GM10847 (cell line): ENCODE data around the gene HEXD.

Experiments
- POLR2A ChIP-seq: IDR thresholded peaks from 2 replicates; pipeline ENCODE4 v1.6.1; 2011; ENCODE audit not compliant: insufficient read length; ENCODE audit errors: extremely low read depth

HEXD gene

GRCh38 chr17:82407255-82407654 lies 10.9 kb upstream of the HEXD start:
- no peak for TF ChIP-seq POLR2A

GRCh38 chr17:82408288-82408937 lies 9.7 kb upstream of the HEXD start:
- TF ChIP-seq POLR2A, result no peak

GRCh38 chr17:82408938-82409318 lies 9.2 kb upstream of the HEXD start:
- no peak for TF ChIP-seq POLR2A

- no peak for TF ChIP-seq POLR2A
Observed at GRCh38 chr17:82410014-82410716, 8.0 kb upstream of the HEXD start.

GRCh38 chr17:82411396-82412053 lies 6.6 kb upstream of the HEXD start:
- TF ChIP-seq POLR2A, result no peak

- no peak for TF ChIP-seq POLR2A
Observed at GRCh38 chr17:82412535-82413520, 5.3 kb upstream of the HEXD start.

GRCh38 chr17:82414548-82415281 lies 3.4 kb upstream of the HEXD start:
- TF ChIP-seq POLR2A, result no peak

GRCh38 chr17:82415336-82415735 lies 2.8 kb upstream of the HEXD start:
- TF ChIP-seq POLR2A, result no peak

GRCh38 chr17:82415786-82416185 lies 2.4 kb upstream of the HEXD start:
- no peak for TF ChIP-seq POLR2A

- TF ChIP-seq POLR2A, result no peak
Observed at GRCh38 chr17:82416264-82416663, 1.9 kb upstream of the HEXD start.

GRCh38 chr17:82416771-82417170 lies 1.4 kb upstream of the HEXD start:
- no peak for TF ChIP-seq POLR2A

- no peak for TF ChIP-seq POLR2A
Observed at GRCh38 chr17:82419540-82419939, 1.4 kb downstream of the HEXD start.

- no peak for TF ChIP-seq POLR2A
Observed at GRCh38 chr17:82424001-82424862, 6.1 kb downstream of the HEXD start.

GRCh38 chr17:82424863-82425159 lies 6.7 kb downstream of the HEXD start:
- no peak for TF ChIP-seq POLR2A

- no peak for TF ChIP-seq POLR2A
Observed at GRCh38 chr17:82428546-82428945, 10.4 kb downstream of the HEXD start.
